ENCODE data around the gene NOP53.

GRCh38 chr19:47752440-47753211 is 7.3 kb downstream of the NOP53 start:
- TF ChIP-seq GATA3 (IDR thresholded peaks at IDR 0.05; ENCODE audit: low read depth, low read length) (no peak), GATA2 (IDR thresholded peaks at IDR 0.05; ENCODE audit: low read depth, low read length) (no peak)
